Transverse colon (tissue), 4 donors: Measurements from ENCODE around the gene CCNY. TPM values are rescaled to one million over a fixed set of nuclear protein-coding genes. Genes with fewer than 3 reads are reported as not detected.

Experiments
- DNase-seq: peaks from one replicate; pipeline ENCODE4 v3.0.0-alpha.2; 2019
- H3K27ac ChIP-seq, 4 donors: fragments of 200-600 bp; sonication (generic); 2 replicates each; pipeline ENCODE4 v1.5.1; 2016 to 2018; ENCODE audit warnings: inconsistent platforms in 4 of 4
- H3K27me3 ChIP-seq: fragments of 200-600 bp; sonication (generic); 2 replicates; pipeline ENCODE4 v1.5.1; 2017; ENCODE audit warnings: inconsistent platforms
- H3K36me3 ChIP-seq, 4 donors: fragments of 200-600 bp; sonication (generic); 2 replicates each; pipeline ENCODE4 v1.5.1; 2017 to 2019; ENCODE audit warnings: inconsistent platforms in 4 of 4
- H3K4me1 ChIP-seq, 4 donors: fragments of 200-600 bp; sonication (generic); 2 replicates each; pipeline ENCODE4 v1.5.1; 2017 to 2020; ENCODE audit warnings: inconsistent platforms in 4 of 4
- H3K4me3 ChIP-seq, 4 donors: fragments of 200-600 bp; sonication (generic); 1 replicate in 1 of 4; 2 replicates in 3 of 4; pipeline versions ENCODE4 v1.5.1 to v1.6.1; 2017 to 2019; ENCODE audit warnings: inconsistent platforms in 4 of 4
- H3K9me3 ChIP-seq, 2 donors: fragments of 200-600 bp; sonication (generic); 2 replicates each; pipeline ENCODE4 v1.5.1; 2017 to 2019; ENCODE audit warnings: inconsistent platforms in 2 of 2
- CTCF ChIP-seq, 5 experiments: fragments of 200-600 bp in 3 of 5; fragments of 450-650 bp in 2 of 5; sonication (generic) in 3 of 5; IDR thresholded peaks; 1 replicate in 2 of 5; 2 replicates in 3 of 5; pipeline ENCODE4 v1.5.1; 2016 to 2017; ENCODE audit warnings: antibody characterized with exemption in 5 of 5, inconsistent platforms in 3 of 5, mild to moderate bottlenecking in 2 of 5, moderate library complexity in 1 of 5
- EP300 ChIP-seq: sonication (generic); formaldehyde crosslinking; IDR thresholded peaks from one replicate; pipeline ENCODE4 v1.6.1; 2017; ENCODE audit warnings: antibody characterized with exemption, low read depth
- POLR2A ChIP-seq: fragments of 450-650 bp; IDR thresholded peaks from one replicate; pipeline ENCODE4 v1.6.1; 2016; ENCODE audit warnings: antibody characterized with exemption, mild to moderate bottlenecking, moderate library complexity
- POLR2AphosphoS5 ChIP-seq, 3 donors: sonication (generic); formaldehyde crosslinking; IDR thresholded peaks; one replicate each; pipeline ENCODE4 v1.6.1; 2016; ENCODE audit warnings: antibody characterized with exemption in 3 of 3
- WGBS, 2 donors: methylation state at CpG; one replicate each; pipeline ENCODE4 v1.1.5; 2018; ENCODE audit warnings: low coverage in 1 of 2; 5-methylcytosine and 5-hydroxymethylcytosine counted together
- in situ Hi-C, 4 donors: fragments of 200-750 bp; cut with MboI; loops; one replicate each; pipeline versions ENCODE4 v1.15.0 to v1.15.1; 2017; ENCODE audit warnings: low sequenced_read_pairs in 3 of 4, low pct_ligation_motif_present in 1 of 4, low pct_unique_long_range_greater_than_20kb in 1 of 4
- intact Hi-C: fragments of 100-400 bp; cut with DNase I; formaldehyde crosslinking; loops from one replicate; pipeline ENCODE4 v1.15.1; 2023; ENCODE audit warnings: low total_unique reads
- total RNA-seq, 4 donors: library from RNA; depleted of rRNA; stranded (reverse); fragments of >200 nt; gene quantifications; one replicate each; pipeline ENCODE4 v1.1.0, GENCODE V29; 2016

The CCNY gene
- total RNA-seq, 4 donors from 2014 or later, result 19.5 to 53.9 (median 41.4) TPM

DNA sequence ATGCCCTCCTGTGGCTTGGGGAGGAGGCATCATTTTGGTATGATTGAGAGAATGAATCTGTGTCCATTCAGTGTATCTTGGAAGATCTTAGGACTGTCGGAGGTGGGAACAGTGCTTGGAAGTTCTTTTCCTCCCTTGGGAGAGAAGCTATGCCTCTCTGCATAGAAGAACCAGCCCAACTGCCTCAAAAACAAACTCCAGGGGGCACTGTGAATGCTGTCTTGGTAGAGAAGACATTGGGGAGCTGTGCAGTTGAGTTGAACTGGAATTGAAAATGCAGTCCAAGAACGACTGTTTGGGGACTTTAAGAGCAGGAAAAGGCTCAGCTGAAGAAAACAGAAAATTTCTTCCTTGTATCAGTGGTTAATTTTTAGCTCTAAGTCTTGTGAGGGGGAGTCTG lies 263.9 kb downstream of the CCNY start:
- peaks cover 7% of the 10 kb centered on the region for H3K27me3 ChIP-seq
- no peak overlapping the region for H3K27ac ChIP-seq
- 61 to 89% methylated on average over 1 to 2 of the region's 2 CpGs for WGBS, 2 donors
- H3K4me1 ChIP-seq, result no peaks in the 10 kb centered on the region
- no peaks in the 10 kb centered on the region for H3K36me3 ChIP-seq
- DNase-seq, result no peak
- no peaks in the 10 kb centered on the region for H3K9me3 ChIP-seq
- in situ Hi-C loops (loop anchor here in 1 of 4 donors (25.0 kb wide), 1 partner anchor 1287 kb away; no protein-coding TSS in a partner anchor), intact Hi-C loops (no loop called here)
- TF ChIP-seq POLR2A, result no peak
- no peak for TF ChIP-seq EP300
- no peak for TF ChIP-seq CTCF (IDR thresholded peaks at IDR 0.05)
- TF ChIP-seq POLR2AphosphoS5 (IDR thresholded peaks at IDR 0.05), result no peak
- H3K4me3 ChIP-seq, result no peak overlapping the region

GRCh38 chr10:35605191-35605590 lies 268.9 kb downstream of the CCNY start, which contains the start of gene GJD4:
GJD4 (plus strand) TSS chr10:35605341; CDS start chr10:35605568, 227 bp downstream.
- in situ Hi-C loops, result loop anchor here in 1 of 4 donors (25.0 kb wide), 1 partner anchor 1282 kb away; no protein-coding TSS in a partner anchor
- 68 to 77% methylated on average over 5 to 8 of the region's 8 CpGs for WGBS, 2 donors
- peaks cover 0 to 11% (median 7%) of the 10 kb centered on the region in 4 donors for H3K4me1 ChIP-seq
- intact Hi-C loops, result no loop called here
- H3K36me3 ChIP-seq, result no peaks in the 10 kb centered on the region
- peaks cover 53% of the 10 kb centered on the region for H3K27me3 ChIP-seq
- TF ChIP-seq POLR2A (no peak), EP300 (no peak), POLR2AphosphoS5 (IDR thresholded peaks at IDR 0.05) (no peak)
- no peak within 1 kb of the TSS for H3K4me3 ChIP-seq
- DNase-seq, result no peak
- H3K9me3 ChIP-seq, result no peaks in the 10 kb centered on the region
- no peak within 1 kb of the TSS for H3K27ac ChIP-seq

DNA sequence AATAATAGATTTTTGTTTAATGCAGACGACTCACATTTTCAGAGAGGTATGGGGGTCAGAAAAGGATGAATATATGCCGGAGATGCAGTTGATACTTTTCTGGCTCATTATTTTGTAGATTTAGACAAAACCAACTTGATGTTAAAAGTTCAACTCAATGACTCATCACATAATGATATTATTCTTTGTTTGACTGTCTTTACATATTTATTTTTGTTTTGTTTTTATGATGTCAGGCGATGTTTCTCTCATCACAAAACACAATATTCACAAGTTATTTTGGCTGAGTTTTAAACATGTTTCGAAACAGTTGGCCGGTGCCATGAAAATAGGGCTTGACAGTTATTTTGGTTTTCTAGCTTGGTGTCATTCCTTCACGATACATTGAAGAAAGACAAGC lies 270.1 kb downstream of the CCNY start:
- H3K9me3 ChIP-seq, result no peaks in the 10 kb centered on the region
- no peak for TF ChIP-seq CTCF (IDR thresholded peaks at IDR 0.05)
- TF ChIP-seq EP300, result no peak
- TF ChIP-seq POLR2A, result no peak
- no peak for TF ChIP-seq POLR2AphosphoS5 (IDR thresholded peaks at IDR 0.05)
- peaks cover 0 to 11% (median 7%) of the 10 kb centered on the region in 4 donors for H3K4me1 ChIP-seq
- in situ Hi-C loops (loop anchor here in 1 of 4 donors (25.0 kb wide), 1 partner anchor 1281 kb away; no protein-coding TSS in a partner anchor), intact Hi-C loops (no loop called here)
- H3K36me3 ChIP-seq, result no peaks in the 10 kb centered on the region
- no peak overlapping the region for H3K4me3 ChIP-seq
- H3K27me3 ChIP-seq, result peaks cover 53% of the 10 kb centered on the region
- DNase-seq, result no peak
- H3K27ac ChIP-seq, result no peak overlapping the region
- WGBS, 2 donors, result 68 to 70% methylated on average over 6 of the region's 6 CpGs

GRCh38 chr10:35607475-35608327 lies 271.4 kb downstream of the CCNY start:
- no peak overlapping the region for H3K27ac ChIP-seq
- intact Hi-C loops, result no loop called here
- no peaks in the 10 kb centered on the region for H3K36me3 ChIP-seq
- no peaks in the 10 kb centered on the region for H3K9me3 ChIP-seq
- peak overlapping the region; percentile 7 to 48 (median 28) for H3K4me3 ChIP-seq
- TF ChIP-seq CTCF (IDR thresholded peaks at IDR 0.05), result no peak
- TF ChIP-seq POLR2A, result no peak
- no peak for TF ChIP-seq EP300
- TF ChIP-seq POLR2AphosphoS5 (IDR thresholded peaks at IDR 0.05), result no peak
- 19% methylated on average over 64 of the region's 78 CpGs; no CpG with 5 or more reads in 1 of the 2 donors for WGBS, 2 donors
- DNase-seq, result no peak
- H3K4me1 ChIP-seq, result peaks cover 0 to 11% (median 7%) of the 10 kb centered on the region in 4 donors
- H3K27me3 ChIP-seq, result peaks cover 53% of the 10 kb centered on the region
- in situ Hi-C loops, result loop anchor here in 1 of 4 donors (25.0 kb wide), 1 partner anchor 1280 kb away; no protein-coding TSS in a partner anchor
